Measurements from ENCODE around the gene FAM193A. TPM values are rescaled to one million over a fixed set of nuclear protein-coding genes. Genes with fewer than 3 reads are reported as not detected.

The FAM193A gene
- total RNA-seq, 1 experiment from 2014 or later = 38.8 TPM

Small RNAs within 50 kb of the gene (small RNA-seq; reads per million reads assigned to genes)
- not detected for gene CR545473.1
- gene RF00019 = not detected

Other genes with a start within 250 kb of the FAM193A start
- 2.0 TPM in 2 replicates for gene ZFYVE28, start 118.0 kb upstream of the FAM193A start, total RNA-seq (2014; rRNA removed; shearing (Covaris generic); ENCODE audit: low replicate concordance)
- 0.67 TPM in 1 of 2 replicates, not detected in the other for gene CFAP99, start 117.7 kb upstream of the FAM193A start, total RNA-seq (2014; rRNA removed; shearing (Covaris generic); ENCODE audit: low replicate concordance)
- 67.6 and 84.8 TPM in 2 replicates for gene RNF4, start 67.5 kb upstream of the FAM193A start, total RNA-seq (2014; rRNA removed; shearing (Covaris generic); ENCODE audit: low replicate concordance)
- 30.6 and 92.0 TPM in 2 replicates for gene TNIP2, start 219.7 kb downstream of the FAM193A start, total RNA-seq (2014; rRNA removed; shearing (Covaris generic); ENCODE audit: low replicate concordance)